Lower leg skin (tissue), 4 donors: ENCODE data around the gene NAPB. TPM values are rescaled to one million over a fixed set of nuclear protein-coding genes. Genes with fewer than 3 reads are reported as not detected.

Experiments used
- DNase-seq, 2 donors: peaks; one replicate each; pipeline ENCODE4 v3.0.0-alpha.2; 2019; ENCODE audit warnings: low spot score in 2 of 2
- H3K4me3 ChIP-seq: fragments of 200-600 bp; sonication (generic); 2 replicates; pipeline ENCODE4 v1.5.1; 2017; ENCODE audit warnings: mild to moderate bottlenecking, low read depth; ENCODE audit not compliant: poor library complexity, severe bottlenecking
- CTCF ChIP-seq, 3 donors: fragments of 450-650 bp; IDR thresholded peaks; one replicate each; pipeline ENCODE4 v1.5.1; 2016; ENCODE audit warnings: antibody characterized with exemption in 3 of 3, mild to moderate bottlenecking in 3 of 3, moderate library complexity in 2 of 3
- POLR2A ChIP-seq, 2 donors: fragments of 450-650 bp; IDR thresholded peaks; one replicate each; pipeline ENCODE4 v1.6.1; 2016 to 2017; ENCODE audit warnings: antibody characterized with exemption in 2 of 2, mild to moderate bottlenecking in 1 of 2, moderate library complexity in 1 of 2
- WGBS, 2 donors: methylation state at CpG; one replicate each; pipeline ENCODE4 v1.1.5; 2018; 5-methylcytosine and 5-hydroxymethylcytosine counted together
- intact Hi-C: fragments of 100-400 bp; cut with DNase I; formaldehyde crosslinking; loops from one replicate; pipeline ENCODE4 v1.15.0; 2023; ENCODE audit warnings: low total_unique reads
- total RNA-seq, 4 donors: library from RNA; depleted of rRNA; stranded (reverse); fragments of >200 nt; gene quantifications; one replicate each; pipeline ENCODE4 v1.1.0, GENCODE V29; 2016

The NAPB gene
- total RNA-seq, 4 donors from 2014 or later, result 7.9 to 12.4 (median 10.5) TPM

GRCh38 chr20:23450877-23451276 lies 29.6 kb upstream of the NAPB start:
- 97% methylated on average over 1 of the region's 1 CpG for WGBS, 2 donors
- H3K4me3 ChIP-seq, result no peak overlapping the region
- TF ChIP-seq CTCF (IDR thresholded peaks at IDR 0.05), result no peak
- no peak for TF ChIP-seq POLR2A (IDR thresholded peaks at IDR 0.05)
- intact Hi-C loops, result no loop called here
- DNase-seq, result no peak

- no peak overlapping the region for H3K4me3 ChIP-seq
- 36 to 56% methylated on average over 3 of the region's 3 CpGs for WGBS, 2 donors
- TF ChIP-seq CTCF (IDR thresholded peaks at IDR 0.05) (no peak), POLR2A (IDR thresholded peaks at IDR 0.05) (no peak)
- intact Hi-C loops, result no loop called here
- no peak for DNase-seq
Measured at GRCh38 chr20:23449421-23449820, 28.1 kb upstream of the NAPB start.

DNA sequence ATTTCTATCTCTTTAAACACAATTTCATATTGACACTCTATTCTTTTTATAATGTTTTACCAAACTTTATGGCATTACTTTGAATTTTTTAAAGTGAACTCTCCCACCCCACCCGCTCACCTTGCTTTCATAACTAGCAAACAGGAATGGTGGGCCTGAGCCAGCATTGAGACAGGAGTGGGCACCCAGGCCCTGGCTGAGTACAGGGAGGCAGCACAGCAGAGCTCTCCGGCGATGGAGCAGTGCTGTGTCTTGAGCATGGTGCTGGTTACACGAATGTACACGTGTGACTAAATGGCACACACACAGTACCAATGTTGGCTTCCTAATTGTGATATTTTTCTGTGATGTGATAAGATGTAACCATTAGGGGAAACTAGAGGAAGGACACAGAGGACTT lies 26.9 kb upstream of the NAPB start:
- TF ChIP-seq POLR2A (IDR thresholded peaks at IDR 0.05) (no peak), CTCF (IDR thresholded peaks at IDR 0.05) (no peak)
- 92 to 94% methylated on average over 5 of the region's 5 CpGs for WGBS, 2 donors
- intact Hi-C loops, result no loop called here

DNA sequence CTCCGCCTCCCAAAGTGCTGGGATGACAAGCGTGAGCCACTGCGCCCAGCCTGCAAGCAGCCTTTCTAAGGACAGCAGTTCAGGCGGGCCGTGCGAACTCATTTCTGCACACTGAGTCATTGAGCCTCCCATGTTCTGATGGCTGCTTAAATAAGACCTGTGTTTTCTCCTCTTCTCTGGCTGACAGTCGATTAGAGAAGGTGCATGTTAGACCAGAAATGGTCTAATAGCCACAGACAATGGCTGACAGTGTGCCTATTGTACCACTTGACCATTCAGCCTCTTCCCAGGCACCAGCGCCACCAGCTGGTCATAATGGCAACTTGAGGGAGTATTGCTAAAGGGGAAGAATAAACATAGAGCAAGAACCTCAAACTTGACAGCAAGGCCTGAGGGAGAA lies 25.2 kb upstream of the NAPB start:
- no peak for TF ChIP-seq CTCF (IDR thresholded peaks at IDR 0.05)
- TF ChIP-seq POLR2A (IDR thresholded peaks at IDR 0.05), result no peak
- intact Hi-C loops, result no loop called here
- no peak for DNase-seq
- WGBS, 2 donors, result 71 to 82% methylated on average over 8 of the region's 8 CpGs
- H3K4me3 ChIP-seq, result no peak overlapping the region

More for the DNA sequence above, 26.9 kb upstream of the NAPB start:
- no peak overlapping the region for H3K4me3 ChIP-seq
- no peak for DNase-seq

- TF ChIP-seq CTCF (IDR thresholded peaks at IDR 0.05), result no peak
- TF ChIP-seq POLR2A (IDR thresholded peaks at IDR 0.05), result no peak
- 83 to 86% methylated on average over 7 of the region's 7 CpGs for WGBS, 2 donors
- intact Hi-C loops, result no loop called here
- DNase-seq, result no peak
- H3K4me3 ChIP-seq, result no peak overlapping the region
Measured at GRCh38 chr20:23445596-23446217, 24.4 kb upstream of the NAPB start.

- WGBS, 2 donors, result 91 to 93% methylated on average over 4 of the region's 4 CpGs
- DNase-seq, result no peak
- intact Hi-C loops, result loop anchor here (5.0 kb wide), 1 partner anchor 162 kb away; the partner anchor contains the start of gene CST9
- TF ChIP-seq POLR2A (IDR thresholded peaks at IDR 0.05) (no peak), CTCF (IDR thresholded peaks at IDR 0.05) (no peak)
- H3K4me3 ChIP-seq, result no peak overlapping the region
Measured at GRCh38 chr20:23444859-23445258, 23.6 kb upstream of the NAPB start.
